ENCODE results near the gene EFHD2.
A peak's percentile ranks its signal among the peaks of the same experiment; 100 is the strongest.
"Not testable (repeated sequence)": the region's sequence is repeated elsewhere in the genome, so short reads cannot be mapped to it uniquely, and the experiment has no call there.

The EFHD2 gene

GRCh38 chr1:15465674-15466073 lies 56.0 kb downstream of the EFHD2 start:
- DNase-seq (ENCODE audit: low read depth in 1 of 2, low spot score in 1 of 2) = peak; percentile 37 to 49
- no peak overlapping the region for H3K27ac ChIP-seq (replicated peaks)
- TF ChIP-seq SPI1 (IDR thresholded peaks at IDR 0.05; ENCODE audit: borderline replicate concordance, low read depth) (peak; percentile 74), POLR2AphosphoS5 (IDR thresholded peaks at IDR 0.05; ENCODE audit: low read depth) (no peak), REST (IDR thresholded peaks at IDR 0.05; ENCODE audit: insufficient replicate concordance, low read depth) (no peak), GABPA (IDR thresholded peaks at IDR 0.05; ENCODE audit: low read depth) (no peak)
- TF ChIP-seq, protein P1, sequence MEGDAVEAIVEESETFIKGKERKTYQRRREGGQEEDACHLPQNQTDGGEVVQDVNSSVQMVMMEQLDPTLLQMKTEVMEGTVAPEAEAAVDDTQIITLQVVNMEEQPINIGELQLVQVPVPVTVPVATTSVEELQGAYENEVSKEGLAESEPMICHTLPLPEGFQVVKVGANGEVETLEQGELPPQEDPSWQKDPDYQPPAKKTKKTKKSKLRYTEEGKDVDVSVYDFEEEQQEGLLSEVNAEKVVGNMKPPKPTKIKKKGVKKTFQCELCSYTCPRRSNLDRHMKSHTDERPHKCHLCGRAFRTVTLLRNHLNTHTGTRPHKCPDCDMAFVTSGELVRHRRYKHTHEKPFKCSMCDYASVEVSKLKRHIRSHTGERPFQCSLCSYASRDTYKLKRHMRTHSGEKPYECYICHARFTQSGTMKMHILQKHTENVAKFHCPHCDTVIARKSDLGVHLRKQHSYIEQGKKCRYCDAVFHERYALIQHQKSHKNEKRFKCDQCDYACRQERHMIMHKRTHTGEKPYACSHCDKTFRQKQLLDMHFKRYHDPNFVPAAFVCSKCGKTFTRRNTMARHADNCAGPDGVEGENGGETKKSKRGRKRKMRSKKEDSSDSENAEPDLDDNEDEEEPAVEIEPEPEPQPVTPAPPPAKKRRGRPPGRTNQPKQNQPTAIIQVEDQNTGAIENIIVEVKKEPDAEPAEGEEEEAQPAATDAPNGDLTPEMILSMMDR (IDR thresholded peaks at IDR 0.05; ENCODE audit: insufficient read depth, low read length) = no peak
- no peak overlapping the region for H3K4me3 ChIP-seq (replicated peaks; ENCODE audit: insufficient read depth, low read length)
- H3K27me3 ChIP-seq (ENCODE audit: insufficient read depth, poor library complexity, severe bottlenecking) = no peaks in the 10 kb centered on the region

DNA sequence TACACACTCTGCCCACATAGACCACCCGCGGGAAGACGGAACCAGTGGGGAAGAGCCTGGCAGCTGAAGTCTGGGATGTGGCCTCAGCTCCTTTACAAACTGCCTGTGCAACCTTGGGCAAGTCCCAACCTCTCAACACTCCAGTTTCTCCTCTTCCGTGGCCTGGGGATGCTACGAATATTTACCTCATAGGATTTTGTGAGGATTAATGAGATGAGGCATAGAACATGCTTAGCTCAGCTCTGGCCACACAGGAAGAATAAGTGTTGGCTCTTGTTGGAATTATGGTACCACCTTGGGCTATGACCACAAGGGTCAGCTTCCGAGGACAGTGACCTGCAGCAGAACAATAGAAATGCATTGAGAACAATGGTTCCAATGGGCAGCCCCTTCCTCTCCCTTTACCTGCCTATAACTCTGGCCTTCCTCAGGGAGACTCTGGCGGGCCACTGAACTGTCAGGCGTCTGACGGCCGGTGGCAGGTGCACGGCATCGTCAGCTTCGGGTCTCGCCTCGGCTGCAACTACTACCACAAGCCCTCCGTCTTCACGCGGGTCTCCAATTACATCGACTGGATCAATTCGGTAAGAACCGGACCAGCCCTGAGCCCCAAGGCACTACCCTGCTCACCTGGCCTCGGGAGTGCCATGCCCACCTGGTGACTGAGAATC lies 57.4 kb downstream of the EFHD2 start:
- not testable (repeated sequence) for H3K4me3 ChIP-seq (replicated peaks; ENCODE audit: insufficient read depth, low read length); H3K27me3 ChIP-seq (ENCODE audit: insufficient read depth, poor library complexity, severe bottlenecking); H3K27ac ChIP-seq (replicated peaks); DNase-seq (ENCODE audit: low read depth in 1 of 2, low spot score in 1 of 2)

DNA sequence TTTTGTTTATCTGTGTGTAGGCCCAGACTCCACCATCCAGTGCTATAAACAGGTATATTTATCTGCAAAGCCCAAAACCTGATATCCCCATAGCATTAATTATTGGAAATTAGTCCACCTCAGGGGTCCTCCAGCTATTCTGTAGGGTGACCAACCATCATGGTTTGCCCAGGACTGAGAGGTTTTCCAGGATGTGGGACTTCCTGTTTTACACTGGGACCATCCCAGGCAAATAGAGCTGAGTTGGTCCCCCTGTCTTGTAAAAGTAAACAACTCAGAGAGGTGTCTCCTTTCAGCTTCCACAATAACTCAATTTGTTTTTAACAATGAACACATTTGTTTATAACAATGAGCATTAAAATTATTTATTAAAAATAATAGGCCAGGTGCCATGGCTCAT lies 58.5 kb downstream of the EFHD2 start:
- no peaks in the 10 kb centered on the region for H3K27me3 ChIP-seq (ENCODE audit: insufficient read depth, poor library complexity, severe bottlenecking)

More for the DNA sequence above, 58.5 kb downstream of the EFHD2 start:
- no peak overlapping the region for H3K4me3 ChIP-seq (replicated peaks; ENCODE audit: insufficient read depth, low read length)
- DNase-seq (ENCODE audit: low read depth in 1 of 2, low spot score in 1 of 2) = no peak
- TF ChIP-seq SPI1 (IDR thresholded peaks at IDR 0.05; ENCODE audit: borderline replicate concordance, low read depth) = no peak
- TF ChIP-seq, protein P1 (IDR thresholded peaks at IDR 0.05; ENCODE audit: insufficient read depth, low read length) = no peak
- TF ChIP-seq REST (IDR thresholded peaks at IDR 0.05; ENCODE audit: insufficient replicate concordance, low read depth) = no peak
- TF ChIP-seq GABPA (IDR thresholded peaks at IDR 0.05; ENCODE audit: low read depth) = no peak
- no peak for TF ChIP-seq POLR2AphosphoS5 (IDR thresholded peaks at IDR 0.05; ENCODE audit: low read depth)
- no peak overlapping the region for H3K27ac ChIP-seq (replicated peaks)

All from HL-60 (cell line).